Progenitor cell of endocrine pancreas (in vitro differentiated cells): Measurements from ENCODE around the gene FBXL16. TPM values are rescaled to one million over a fixed set of nuclear protein-coding genes. Genes with fewer than 3 reads are reported as not detected.

ENCODE experiments used
- DNase-seq: peaks from one replicate; pipeline ENCODE4 v3.0.0; 2021; ENCODE audit warnings: low spot score; ENCODE audit not compliant: unreplicated experiment
- H3K27ac Mint-ChIP-seq: 2 replicates; pipeline ENCODE4 v1.8.0; 2021; ENCODE audit warnings: mild to moderate bottlenecking, moderate library complexity, mixed read lengths
- H3K27me3 Mint-ChIP-seq: 2 replicates; pipeline ENCODE4 v1.8.0; 2021; ENCODE audit warnings: mixed read lengths
- H3K36me3 Mint-ChIP-seq: 2 replicates; pipeline ENCODE4 v1.8.0; 2022; ENCODE audit warnings: mixed read lengths; ENCODE audit not compliant: insufficient read depth
- H3K4me1 Mint-ChIP-seq: 2 replicates; pipeline ENCODE4 v1.8.0; 2021; ENCODE audit warnings: low read depth, mixed read lengths
- H3K4me3 Mint-ChIP-seq: 2 replicates; pipeline ENCODE4 v1.8.0; 2021; ENCODE audit warnings: low read depth, mild to moderate bottlenecking, moderate library complexity, mixed read lengths
- H3K9me3 Mint-ChIP-seq: 2 replicates; pipeline ENCODE4 v1.8.0; 2021; ENCODE audit warnings: low read depth, mixed read lengths
- total RNA-seq: library from RNA; stranded (reverse); gene quantifications from 2 replicates; pipeline ENCODE4 v1.2.1, GENCODE V29; 2021
- TF ChIP-seq, protein P1 (sequence below): fragments of 200-600 bp; sonication (generic); IDR thresholded peaks from one replicate; pipeline ENCODE4 v1.5.0; 2021; ENCODE audit warnings: antibody characterized with exemption, mild to moderate bottlenecking; ENCODE audit not compliant: unreplicated experiment

FBXL16 gene
- total RNA-seq, 1 donor from 2014 or later = 4.3 TPM

DNA sequence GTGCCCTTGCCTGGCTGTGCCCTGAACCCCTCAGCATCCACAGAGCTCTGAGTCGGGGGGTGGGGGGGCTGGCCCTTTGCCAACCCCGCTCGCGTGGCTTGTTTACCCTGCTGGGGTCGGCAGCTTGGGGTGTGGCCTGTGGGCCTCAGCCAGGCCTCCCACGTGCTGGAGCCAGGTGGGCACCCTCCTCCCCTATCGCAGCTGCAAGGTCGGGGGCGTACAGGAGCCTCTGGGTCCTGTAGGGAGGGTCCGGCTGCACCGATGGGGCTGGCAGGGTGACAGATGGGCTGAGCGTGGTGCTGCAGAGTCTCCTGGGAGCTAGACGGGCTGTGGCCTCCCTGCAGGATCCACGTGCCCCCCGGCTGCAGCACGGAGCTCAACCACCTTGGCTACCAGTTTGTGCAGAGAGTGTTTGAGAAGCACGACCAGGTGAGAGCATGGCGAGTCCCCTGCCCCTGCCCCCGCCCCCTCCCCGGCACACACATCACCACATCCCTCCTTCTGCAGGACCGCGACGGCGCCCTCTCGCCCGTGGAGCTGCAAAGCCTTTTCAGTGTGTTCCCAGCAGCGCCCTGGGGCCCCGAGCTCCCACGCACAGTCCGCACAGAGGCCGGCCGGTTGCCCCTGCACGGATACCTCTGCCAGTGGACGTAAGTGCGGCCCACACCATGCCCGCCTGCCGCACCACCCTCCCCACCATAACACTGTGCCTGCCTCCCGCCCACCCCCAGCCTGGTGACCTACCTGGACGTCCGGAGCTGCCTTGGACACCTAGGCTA lies 34.1 kb downstream of the FBXL16 start:
- Mint-ChIP-seq H3K36me3 (no peaks in the 10 kb centered on the region), H3K27me3 (peaks cover 4% of the 10 kb centered on the region), H3K9me3 (no peaks in the 10 kb centered on the region), H3K4me3 (no peak overlapping the region), H3K27ac (no peak overlapping the region), H3K4me1 (peaks cover 2% of the 10 kb centered on the region)
- TF ChIP-seq, protein P1, sequence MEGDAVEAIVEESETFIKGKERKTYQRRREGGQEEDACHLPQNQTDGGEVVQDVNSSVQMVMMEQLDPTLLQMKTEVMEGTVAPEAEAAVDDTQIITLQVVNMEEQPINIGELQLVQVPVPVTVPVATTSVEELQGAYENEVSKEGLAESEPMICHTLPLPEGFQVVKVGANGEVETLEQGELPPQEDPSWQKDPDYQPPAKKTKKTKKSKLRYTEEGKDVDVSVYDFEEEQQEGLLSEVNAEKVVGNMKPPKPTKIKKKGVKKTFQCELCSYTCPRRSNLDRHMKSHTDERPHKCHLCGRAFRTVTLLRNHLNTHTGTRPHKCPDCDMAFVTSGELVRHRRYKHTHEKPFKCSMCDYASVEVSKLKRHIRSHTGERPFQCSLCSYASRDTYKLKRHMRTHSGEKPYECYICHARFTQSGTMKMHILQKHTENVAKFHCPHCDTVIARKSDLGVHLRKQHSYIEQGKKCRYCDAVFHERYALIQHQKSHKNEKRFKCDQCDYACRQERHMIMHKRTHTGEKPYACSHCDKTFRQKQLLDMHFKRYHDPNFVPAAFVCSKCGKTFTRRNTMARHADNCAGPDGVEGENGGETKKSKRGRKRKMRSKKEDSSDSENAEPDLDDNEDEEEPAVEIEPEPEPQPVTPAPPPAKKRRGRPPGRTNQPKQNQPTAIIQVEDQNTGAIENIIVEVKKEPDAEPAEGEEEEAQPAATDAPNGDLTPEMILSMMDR = no peak
- DNase-seq = no peak

DNA sequence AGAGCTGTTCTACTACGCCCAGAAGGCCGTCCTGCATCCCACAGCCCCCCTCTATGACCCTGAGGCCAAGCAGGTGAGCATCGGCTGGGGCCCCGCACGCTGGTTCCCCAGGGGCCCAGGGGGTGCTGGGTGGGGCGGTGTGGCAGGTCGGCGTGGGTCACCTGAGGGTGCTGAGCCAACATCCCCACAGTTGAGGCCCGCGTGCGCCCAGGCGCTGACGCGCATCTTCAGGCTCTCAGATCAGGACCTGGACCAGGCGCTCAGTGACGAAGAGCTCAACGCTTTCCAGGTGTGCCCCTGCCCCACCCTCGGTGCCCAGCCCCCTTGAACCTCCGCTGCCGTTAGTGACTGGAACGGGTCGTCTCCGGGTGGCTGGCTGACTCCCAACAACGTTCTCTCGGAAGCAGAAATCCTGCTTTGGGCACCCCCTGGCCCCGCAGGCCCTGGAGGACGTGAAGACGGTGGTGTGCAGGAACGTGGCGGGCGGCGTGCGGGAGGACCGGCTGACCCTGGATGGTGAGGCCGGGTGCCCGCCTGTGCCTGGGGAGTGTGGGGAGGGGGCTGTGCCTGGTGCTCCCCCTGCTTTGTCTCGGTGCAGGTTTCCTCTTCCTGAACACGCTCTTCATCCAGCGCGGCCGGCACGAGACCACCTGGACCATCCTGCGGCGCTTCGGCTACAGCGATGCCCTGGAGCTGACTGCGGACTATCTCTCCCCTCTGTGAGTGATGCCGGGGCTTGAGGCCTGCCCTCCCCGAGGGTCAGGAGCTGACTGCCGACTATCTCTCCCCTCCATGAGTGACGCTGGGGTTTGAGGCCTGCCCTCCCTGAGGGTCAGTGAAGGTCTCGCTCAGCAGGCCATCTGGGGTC lies 34.9 kb downstream of the FBXL16 start:
- no peaks in the 10 kb centered on the region for H3K36me3 Mint-ChIP-seq
- H3K9me3 Mint-ChIP-seq = no peaks in the 10 kb centered on the region
- H3K27ac Mint-ChIP-seq = no peak overlapping the region
- H3K27me3 Mint-ChIP-seq = peaks cover 4% of the 10 kb centered on the region
- TF ChIP-seq, protein P1 = no peak
- H3K4me3 Mint-ChIP-seq = no peak overlapping the region
- H3K4me1 Mint-ChIP-seq = peaks cover 2% of the 10 kb centered on the region
- no peak for DNase-seq

GRCh38 chr16:669666-670065 lies 35.9 kb downstream of the FBXL16 start:
- TF ChIP-seq, protein P1 = no peak
- Mint-ChIP-seq H3K4me1 (peaks cover 2% of the 10 kb centered on the region), H3K27ac (no peak overlapping the region), H3K27me3 (no peaks in the 10 kb centered on the region), H3K9me3 (no peaks in the 10 kb centered on the region), H3K36me3 (no peaks in the 10 kb centered on the region), H3K4me3 (peak overlapping the region; percentile 60)
- DNase-seq = no peak

DNA sequence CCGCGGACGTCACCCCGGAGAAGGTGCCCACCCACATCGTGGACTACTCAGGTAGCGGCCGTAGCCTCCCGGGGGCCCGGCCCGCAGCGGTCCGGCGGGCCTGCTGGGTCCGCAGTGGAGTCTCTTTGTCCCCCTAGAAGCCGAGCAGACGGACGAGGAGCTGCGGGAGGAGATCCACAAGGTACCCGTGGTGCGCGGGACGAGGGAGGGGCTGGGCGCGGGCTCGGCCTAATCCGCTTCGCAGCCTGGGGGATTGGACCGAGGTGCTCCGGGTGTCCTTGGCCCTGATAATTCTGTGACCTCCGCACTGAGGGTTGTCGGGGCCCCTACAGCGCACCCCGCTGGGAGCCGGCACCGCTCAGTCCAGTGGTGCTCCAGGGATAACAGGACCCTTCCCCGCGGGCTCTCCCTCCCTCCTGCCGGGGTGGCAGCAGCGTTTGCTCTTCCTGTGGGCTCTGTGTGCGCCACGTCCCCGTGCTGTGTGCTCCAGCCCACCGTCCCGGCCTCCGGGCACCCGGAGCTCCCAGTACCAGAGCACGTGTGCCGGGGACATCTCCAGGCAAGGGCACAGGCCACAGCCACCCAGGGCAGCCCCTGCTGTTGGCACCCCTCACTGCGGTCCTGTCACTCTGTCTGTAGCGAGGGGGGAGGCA lies 37.0 kb downstream of the FBXL16 start:
- no peaks in the 10 kb centered on the region for H3K36me3 Mint-ChIP-seq

More for the DNA sequence above, 37.0 kb downstream of the FBXL16 start:
- no peaks in the 10 kb centered on the region for H3K27me3 Mint-ChIP-seq
- H3K9me3 Mint-ChIP-seq = no peaks in the 10 kb centered on the region
- peak overlapping the region; percentile 76 for H3K4me3 Mint-ChIP-seq
- H3K27ac Mint-ChIP-seq = no peak overlapping the region
- H3K4me1 Mint-ChIP-seq = peaks cover 2% of the 10 kb centered on the region
- TF ChIP-seq, protein P1 = no peak
- no peak for DNase-seq
